Hepatocyte (in vitro differentiated cells): Measurements from ENCODE around the gene ZPBP2.

Experiments used
- EZH2phosphoT487 ChIP-seq: fragments of 200-600 bp; sonication (generic); IDR thresholded peaks from one replicate; pipeline ENCODE4 v1.6.1; 2018; ENCODE audit warnings: antibody characterized with exemption, mild to moderate bottlenecking, low read depth, moderate library complexity; ENCODE audit not compliant: unreplicated experiment, severe bottlenecking
- TF ChIP-seq, protein P1 (sequence below): fragments of 200-600 bp; sonication (generic); IDR thresholded peaks from 2 replicates; pipeline ENCODE4 v1.5.1; 2016; ENCODE audit warnings: antibody characterized with exemption, mild to moderate bottlenecking; ENCODE audit not compliant: poor library complexity

DNA sequence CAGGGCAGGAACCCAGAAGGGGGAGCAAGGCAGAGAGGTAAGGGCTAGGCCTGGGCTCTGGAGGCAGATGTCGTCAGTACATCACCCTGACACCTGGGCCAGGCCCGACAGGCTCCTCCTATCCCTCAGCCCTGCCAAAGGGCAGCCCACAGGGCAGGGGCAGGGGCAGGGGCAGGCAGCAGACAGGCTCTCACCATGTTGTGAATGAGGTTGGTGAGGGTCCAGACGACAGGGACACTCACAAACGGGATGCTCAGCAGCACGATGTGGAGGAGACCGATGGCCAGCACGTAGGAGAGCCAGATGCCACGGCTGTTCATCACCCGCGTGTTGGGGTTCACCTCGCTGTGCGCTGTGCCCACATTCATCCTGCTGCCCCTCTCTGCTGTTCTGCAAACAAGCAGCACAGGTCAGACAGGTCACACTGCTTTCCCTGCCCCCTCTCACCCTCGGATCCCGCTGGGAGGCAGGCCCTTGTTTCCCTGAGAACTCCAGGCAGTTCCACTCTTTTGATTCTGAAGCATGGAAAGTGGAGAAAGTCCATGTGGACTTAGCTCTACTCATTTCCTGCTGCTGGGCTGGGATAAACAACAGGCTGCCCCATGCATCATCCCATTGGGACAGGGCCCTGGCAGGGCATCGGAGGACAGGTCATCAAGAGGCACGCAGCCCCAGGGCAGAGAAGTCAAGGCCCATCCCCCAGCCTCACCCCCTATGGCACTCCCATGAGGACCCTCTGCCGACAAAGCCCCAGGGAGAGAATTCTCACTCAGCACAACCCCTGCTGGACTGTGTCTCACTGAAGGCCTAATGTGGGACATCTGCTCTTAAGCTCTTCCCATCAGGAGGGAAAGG, 56.1 kb downstream of the ZPBP2 start:
- TF ChIP-seq, protein P1, sequence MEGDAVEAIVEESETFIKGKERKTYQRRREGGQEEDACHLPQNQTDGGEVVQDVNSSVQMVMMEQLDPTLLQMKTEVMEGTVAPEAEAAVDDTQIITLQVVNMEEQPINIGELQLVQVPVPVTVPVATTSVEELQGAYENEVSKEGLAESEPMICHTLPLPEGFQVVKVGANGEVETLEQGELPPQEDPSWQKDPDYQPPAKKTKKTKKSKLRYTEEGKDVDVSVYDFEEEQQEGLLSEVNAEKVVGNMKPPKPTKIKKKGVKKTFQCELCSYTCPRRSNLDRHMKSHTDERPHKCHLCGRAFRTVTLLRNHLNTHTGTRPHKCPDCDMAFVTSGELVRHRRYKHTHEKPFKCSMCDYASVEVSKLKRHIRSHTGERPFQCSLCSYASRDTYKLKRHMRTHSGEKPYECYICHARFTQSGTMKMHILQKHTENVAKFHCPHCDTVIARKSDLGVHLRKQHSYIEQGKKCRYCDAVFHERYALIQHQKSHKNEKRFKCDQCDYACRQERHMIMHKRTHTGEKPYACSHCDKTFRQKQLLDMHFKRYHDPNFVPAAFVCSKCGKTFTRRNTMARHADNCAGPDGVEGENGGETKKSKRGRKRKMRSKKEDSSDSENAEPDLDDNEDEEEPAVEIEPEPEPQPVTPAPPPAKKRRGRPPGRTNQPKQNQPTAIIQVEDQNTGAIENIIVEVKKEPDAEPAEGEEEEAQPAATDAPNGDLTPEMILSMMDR, result peak; percentile 22
- no peak for TF ChIP-seq EZH2phosphoT487
